ENCODE measurements around the gene SLC7A6OS.

SLC7A6OS gene

GRCh38 chr16:68269793-68270192 is 41.0 kb downstream of the SLC7A6OS start:
- ChIA-PET CTCF (interaction anchor here (1.5 to 14.7 kb wide), 4 partner anchors 8 to 60 kb away, joined by 3 to 126 read pairs (median 11); partner anchors contain the start of gene SLC7A6), POLR2A (no interaction called here)
- TF ChIP-seq CTCF (IDR thresholded peaks at IDR 0.05; ENCODE audit: insufficient read depth, low read length, missing control alignments): no peak
- H3K4me3 ChIP-seq (ENCODE audit: low read depth, low read length): no peak overlapping the region
- no peak for DNase-seq (ENCODE audit: low read depth, low spot score)

GRCh38 chr16:68267612-68268405 is 42.9 kb downstream of the SLC7A6OS start:
- POLR2A ChIA-PET: no interaction called here
- no peak for DNase-seq (ENCODE audit: low read depth, low spot score)
- no peak overlapping the region for H3K4me3 ChIP-seq (ENCODE audit: low read depth, low read length)
- no peak for TF ChIP-seq CTCF (IDR thresholded peaks at IDR 0.05; ENCODE audit: insufficient read depth, low read length, missing control alignments)
- CTCF ChIA-PET: interaction anchor here (0.9 to 3.0 kb wide), 3 partner anchors 17 to 65 kb away, joined by 3 to 12 read pairs (median 3); no protein-coding TSS in a partner anchor

- CTCF ChIA-PET: interaction anchor here (6.2 to 8.9 kb wide), 2 partner anchors 46 to 63 kb away, joined by 34 to 374 read pairs; partner anchors contain the start of genes PRMT7 and SLC7A6OS
- POLR2A ChIA-PET: interaction anchor here (0.6 to 3.2 kb wide), 4 partner anchors 20 to 46 kb away, joined by 3 to 20 read pairs (median 16); partner anchors contain the start of genes PLA2G15, PRMT7 and SLC7A6OS
Observed at GRCh38 chr16:68265078-68265920, 45.4 kb downstream of the SLC7A6OS start.

GRCh38 chr16:68264128-68265077 is 46.3 kb downstream of the SLC7A6OS start, which contains the start of gene SLC7A6:
TSS of gene SLC7A6 (plus strand) at chr16:68264526. CDS start at chr16:68274727, 10,201 bp downstream.
- H3K4me3 ChIP-seq (ENCODE audit: low read depth, low read length): peak within 1 kb of the TSS; percentile 98
- DNase-seq (ENCODE audit: low read depth, low spot score): no peak
- TF ChIP-seq CTCF (IDR thresholded peaks at IDR 0.05; ENCODE audit: insufficient read depth, low read length, missing control alignments): peak; percentile 82
- POLR2A ChIA-PET: interaction anchor here (0.8 to 3.2 kb wide), 17 partner anchors 8 to 200 kb away, joined by 3 to 20 read pairs (median 4); partner anchors contain the start of genes PLA2G15, PRMT7 and SLC7A6OS
- CTCF ChIA-PET: interaction anchor here (0.7 to 8.9 kb wide), 25 partner anchors 11 to 263 kb away, joined by 3 to 374 read pairs (median 10); partner anchors contain the start of genes ESRP2, PLA2G15, PRMT7 and SLC7A6OS

More at GRCh38 chr16:68265078-68265920, 45.4 kb downstream of the SLC7A6OS start:
- H3K4me3 ChIP-seq (ENCODE audit: low read depth, low read length): peak overlapping the region; percentile 98
- TF ChIP-seq CTCF (IDR thresholded peaks at IDR 0.05; ENCODE audit: insufficient read depth, low read length, missing control alignments): no peak
- DNase-seq (ENCODE audit: low read depth, low spot score): peak; percentile 65

- peak overlapping the region; percentile 98 for H3K4me3 ChIP-seq (ENCODE audit: low read depth, low read length)
- no peak for TF ChIP-seq CTCF (IDR thresholded peaks at IDR 0.05; ENCODE audit: insufficient read depth, low read length, missing control alignments)
- ChIA-PET CTCF (interaction anchor here (0.8 to 8.9 kb wide), 24 partner anchors 11 to 264 kb away, joined by 3 to 374 read pairs (median 10); partner anchors contain the start of genes ESRP2, PLA2G15, PRMT7 and SLC7A6OS), POLR2A (interaction anchor here (0.8 to 3.2 kb wide), 16 partner anchors 9 to 199 kb away, joined by 3 to 20 read pairs (median 4); partner anchors contain the start of genes PLA2G15, PRMT7 and SLC7A6OS)
- no peak for DNase-seq (ENCODE audit: low read depth, low spot score)
Observed at GRCh38 chr16:68263559-68264127, 47.1 kb downstream of the SLC7A6OS start.

Data from AG04449 (cell line).